A204.1 (cell line): ENCODE data around the gene DCAF5.
"Not testable (repeated sequence)": the region's sequence is repeated elsewhere in the genome, so short reads cannot be mapped to it uniquely, and the experiment has no call there.

ENCODE experiments used
- FAIRE-seq: peaks from 2 replicates; lab custom pipeline; 2012; peaks lifted over from hg19 to GRCh38; lab: Jason Lieb, UNC

DCAF5 gene

GRCh38 chr14:69042299-69042698 lies 110.6 kb downstream of the DCAF5 start:
- FAIRE-seq, result no peak

GRCh38 chr14:69041783-69042182 lies 111.1 kb downstream of the DCAF5 start:
- no peak for FAIRE-seq

GRCh38 chr14:69040353-69040752 lies 112.6 kb downstream of the DCAF5 start:
- no peak for FAIRE-seq

GRCh38 chr14:69039288-69039628 lies 113.7 kb downstream of the DCAF5 start:
- no peak for FAIRE-seq

- FAIRE-seq, result no peak
Measured at GRCh38 chr14:69038455-69039287, 114.2 kb downstream of the DCAF5 start.

GRCh38 chr14:69037790-69038454 lies 115.0 kb downstream of the DCAF5 start:
- FAIRE-seq, result no peak

GRCh38 chr14:69036757-69037506 lies 116.0 kb downstream of the DCAF5 start:
- FAIRE-seq, result no peak

- no peak for FAIRE-seq
Measured at GRCh38 chr14:69034612-69035262, 118.2 kb downstream of the DCAF5 start.

- FAIRE-seq, result no peak
Measured at GRCh38 chr14:69027242-69027913, 125.5 kb downstream of the DCAF5 start.

- FAIRE-seq, result no peak
Measured at GRCh38 chr14:69023035-69023434, 129.9 kb downstream of the DCAF5 start.

- FAIRE-seq, result not testable (repeated sequence)
Measured at GRCh38 chr14:69022093-69022492, 130.8 kb downstream of the DCAF5 start.

- FAIRE-seq, result no peak
Measured at GRCh38 chr14:69017706-69018105, 135.2 kb downstream of the DCAF5 start.

- FAIRE-seq, result no peak
Measured at GRCh38 chr14:69014829-69015259, 138.1 kb downstream of the DCAF5 start.

- FAIRE-seq, result no peak
Measured at GRCh38 chr14:69013943-69014782, 138.8 kb downstream of the DCAF5 start.

- no peak for FAIRE-seq
Measured at GRCh38 chr14:69012256-69012953, 140.5 kb downstream of the DCAF5 start.

- no peak for FAIRE-seq
Measured at GRCh38 chr14:69010648-69011047, 142.3 kb downstream of the DCAF5 start.

GRCh38 chr14:69008421-69008884 lies 144.5 kb downstream of the DCAF5 start:
- FAIRE-seq, result no peak

GRCh38 chr14:69006346-69006745 lies 146.6 kb downstream of the DCAF5 start:
- no peak for FAIRE-seq

- FAIRE-seq, result no peak
Measured at GRCh38 chr14:69005432-69006148, 147.3 kb downstream of the DCAF5 start.
